NCI-H2029 treated with DMSO at 0.1 percent for 48 hours (cell line): ENCODE measurements around the gene PPP1R15B.
"Not testable (repeated sequence)": the region's sequence is repeated elsewhere in the genome, so short reads cannot be mapped to it uniquely, and the experiment has no call there.

Experiments used
- DNase-seq: peaks from one replicate; lab custom pipeline; 2025; lab: John Stamatoyannopoulos, UW

PPP1R15B gene

GRCh38 chr1:204443871-204444581, 32.4 kb upstream of the PPP1R15B start:
- DNase-seq: no peak

- DNase-seq: no peak
Observed at GRCh38 chr1:204443260-204443619, 31.6 kb upstream of the PPP1R15B start.

GRCh38 chr1:204442376-204443259, 31.0 kb upstream of the PPP1R15B start:
- no peak for DNase-seq

- DNase-seq: no peak
Observed at GRCh38 chr1:204441558-204441957, 29.9 kb upstream of the PPP1R15B start.

- no peak for DNase-seq
Observed at GRCh38 chr1:204439621-204440375, 28.2 kb upstream of the PPP1R15B start.

DNA sequence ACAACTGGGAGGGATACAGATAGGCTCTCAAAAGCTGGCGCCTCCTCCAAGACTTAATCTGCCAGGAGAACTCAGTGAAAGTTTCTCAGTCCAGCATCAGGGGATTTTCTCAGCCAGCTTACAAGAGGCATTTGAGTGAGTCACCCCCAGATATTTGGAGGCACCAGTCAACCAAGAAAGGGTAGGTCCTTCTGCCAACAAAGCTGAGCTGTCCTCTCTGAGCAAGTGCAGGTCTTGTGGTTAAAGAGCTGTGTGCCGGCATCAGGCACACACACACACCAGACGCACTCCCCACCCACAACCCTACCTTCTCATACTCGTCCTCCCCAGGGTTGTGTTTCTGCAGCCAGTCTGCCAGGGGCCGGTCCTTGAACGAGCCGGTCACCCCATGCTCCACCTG, 27.0 kb upstream of the PPP1R15B start:
- DNase-seq: no peak

GRCh38 chr1:204437796-204438570, 26.4 kb upstream of the PPP1R15B start:
- DNase-seq: no peak

DNA sequence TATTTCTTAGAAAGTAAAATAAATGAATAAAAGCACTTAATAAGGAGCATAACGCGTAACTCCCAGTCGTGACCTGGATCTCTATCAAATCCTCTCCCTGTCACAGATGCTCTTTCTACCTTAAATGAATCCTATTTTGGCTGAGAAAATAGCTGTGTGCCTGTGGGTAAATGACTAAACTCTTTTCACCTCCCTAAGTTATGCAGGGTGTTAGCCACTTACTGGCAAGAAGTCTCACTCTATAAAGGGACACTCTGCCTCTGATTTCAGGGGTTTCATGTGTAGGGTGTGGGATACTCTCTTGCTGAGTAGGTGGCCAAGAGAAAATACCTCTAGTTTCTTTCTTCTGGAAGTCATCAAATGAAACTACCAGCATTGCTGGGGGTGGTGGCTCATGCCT, 24.3 kb upstream of the PPP1R15B start:
- DNase-seq: no peak

- no peak for DNase-seq
Observed at GRCh38 chr1:204435381-204435831, 23.8 kb upstream of the PPP1R15B start.

DNA sequence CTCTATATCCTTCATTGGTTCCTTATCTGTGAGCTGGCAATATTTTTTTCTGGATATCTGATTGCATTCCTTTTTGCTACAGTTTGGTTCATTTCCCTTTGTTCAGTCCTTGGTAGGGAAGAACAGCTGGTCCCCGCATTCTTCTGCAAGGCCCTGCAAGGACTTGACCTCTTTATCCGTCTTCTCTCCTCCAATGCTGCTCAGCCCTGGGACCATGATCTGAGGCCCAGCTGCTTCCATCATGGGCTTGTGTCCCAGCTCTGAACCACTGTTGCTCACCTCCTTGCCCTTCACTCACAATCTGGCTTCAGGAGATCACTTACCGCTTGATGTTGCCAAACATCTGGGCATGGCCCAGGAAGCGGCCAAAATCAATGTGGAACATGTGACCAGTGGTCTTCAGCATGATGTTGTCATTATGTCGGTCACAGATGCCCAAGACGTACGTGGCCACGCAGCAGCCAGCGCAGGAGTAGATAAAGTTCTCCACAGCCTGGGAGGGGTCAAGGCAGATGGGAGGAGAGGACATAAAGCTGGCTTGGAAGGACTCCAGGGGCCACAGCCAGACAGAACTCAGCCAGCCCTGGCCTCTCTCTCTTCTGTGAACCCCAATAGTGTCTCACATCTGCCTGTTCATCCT, 22.6 kb upstream of the PPP1R15B start:
- no peak for DNase-seq

GRCh38 chr1:204432708-204433107, 21.1 kb upstream of the PPP1R15B start:
- DNase-seq: no peak

GRCh38 chr1:204431310-204432184, 19.9 kb upstream of the PPP1R15B start:
- DNase-seq: no peak

DNA sequence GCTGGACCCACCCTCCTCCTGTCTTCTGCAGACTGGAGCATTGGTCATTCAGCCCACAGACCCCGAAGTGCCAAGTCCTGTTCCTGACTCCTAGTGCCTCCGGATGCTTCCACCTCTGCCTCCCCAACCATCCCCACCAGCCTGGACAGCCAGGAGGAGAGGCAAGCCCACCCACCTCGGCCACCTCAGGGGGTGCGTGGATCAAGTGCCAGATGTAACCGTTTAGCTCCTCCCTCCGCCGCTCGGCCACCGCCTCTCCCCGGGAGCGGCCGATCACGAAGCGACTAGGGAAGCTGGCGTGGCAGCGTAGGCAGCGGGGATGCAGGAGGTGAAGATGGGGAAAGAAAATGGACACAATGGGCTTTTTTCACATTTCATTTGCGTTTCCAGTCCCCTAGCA, 18.1 kb upstream of the PPP1R15B start:
- no peak for DNase-seq

DNA sequence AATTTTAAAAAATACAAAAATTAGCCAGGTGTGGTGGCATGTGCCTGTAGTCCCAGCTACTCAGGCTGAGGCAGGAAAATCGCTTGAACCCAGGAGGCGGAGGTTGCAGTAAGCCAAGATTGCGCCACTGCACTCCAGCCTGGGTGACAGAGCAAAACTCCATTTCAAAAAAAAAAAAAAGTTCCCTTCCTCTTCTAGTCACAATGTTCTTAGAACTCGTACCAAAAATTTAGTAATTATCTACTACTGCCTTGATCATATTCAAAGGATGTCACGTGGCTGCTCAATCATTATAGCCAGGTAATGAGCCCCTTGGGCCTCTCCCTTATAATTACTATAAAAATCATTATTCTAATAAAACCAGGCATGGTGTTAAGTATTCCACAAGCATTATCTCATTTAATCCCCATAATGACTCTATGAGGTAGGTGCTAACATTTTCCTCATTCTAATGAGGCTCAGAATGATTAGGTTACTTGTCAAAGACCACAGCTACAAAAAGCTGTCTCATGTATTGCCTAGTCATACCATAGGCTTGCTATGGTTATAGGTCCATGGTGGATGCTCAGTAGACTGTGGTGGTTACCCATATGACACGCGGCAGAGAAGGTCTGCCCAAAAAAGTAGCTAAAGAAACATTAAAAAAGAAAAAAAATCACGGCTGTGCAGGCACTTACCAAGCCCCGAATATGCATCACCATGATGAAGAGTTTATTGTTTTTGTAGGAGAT, 15.5 kb upstream of the PPP1R15B start:
- no peak for DNase-seq

DNA sequence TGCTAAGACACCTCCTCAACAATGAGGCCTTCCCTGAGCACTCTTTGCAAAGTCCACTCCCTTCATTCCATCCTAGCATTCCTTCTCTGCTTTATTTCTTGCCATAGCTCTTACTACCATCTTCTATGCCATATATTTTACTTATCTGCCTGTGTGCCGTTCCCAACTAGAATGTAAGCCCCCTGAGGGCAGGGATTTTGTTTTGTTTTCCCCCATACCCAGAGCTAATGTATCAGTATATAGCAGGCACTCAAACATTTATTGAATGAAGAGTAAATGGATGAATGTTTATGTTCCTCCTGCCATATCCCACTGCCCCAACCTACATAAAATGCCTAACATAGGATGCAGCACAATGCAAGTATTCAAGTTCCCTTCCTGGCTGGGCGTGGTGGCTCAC, 14.9 kb upstream of the PPP1R15B start:
- no peak for DNase-seq

DNA sequence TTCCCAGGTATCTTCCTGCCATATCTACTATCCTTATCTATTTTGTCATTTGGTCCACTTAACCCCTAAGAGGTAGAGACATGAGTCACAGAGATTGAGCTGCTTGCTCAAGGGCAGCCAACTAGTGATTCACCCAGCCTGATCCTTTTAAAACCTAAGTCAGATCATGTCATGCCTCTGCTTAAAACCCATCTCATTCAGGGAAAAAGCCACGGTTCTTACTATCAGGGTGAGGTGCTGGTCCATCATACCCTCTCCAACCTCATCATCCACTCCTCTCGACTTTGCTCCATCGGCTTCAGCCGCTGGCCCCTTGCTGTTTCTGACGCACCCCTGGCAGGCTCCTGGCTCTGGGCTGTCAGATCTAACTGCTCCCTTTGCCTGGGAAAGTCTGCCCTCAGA, 14.4 kb upstream of the PPP1R15B start:
- no peak for DNase-seq

DNA sequence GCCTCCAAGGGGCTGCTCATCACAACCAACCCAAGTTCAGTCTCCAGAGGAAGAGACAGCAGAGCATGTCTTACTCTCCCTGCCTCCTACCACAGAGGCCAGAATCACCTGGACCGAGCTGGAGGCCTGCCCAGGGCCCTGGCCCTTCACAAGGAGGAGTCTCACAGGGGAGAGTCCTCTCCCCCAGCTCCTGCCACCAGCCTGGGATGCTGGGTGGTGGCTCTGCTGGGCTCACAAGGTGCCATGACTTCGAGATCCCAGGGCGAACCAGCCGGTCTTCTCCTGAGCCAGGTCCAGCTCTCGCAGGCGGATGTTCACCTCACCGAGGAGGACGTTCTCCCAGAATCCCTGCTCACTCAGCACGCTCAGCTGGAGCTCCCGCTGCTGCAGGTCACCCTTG, 13.0 kb upstream of the PPP1R15B start:
- no peak for DNase-seq

DNA sequence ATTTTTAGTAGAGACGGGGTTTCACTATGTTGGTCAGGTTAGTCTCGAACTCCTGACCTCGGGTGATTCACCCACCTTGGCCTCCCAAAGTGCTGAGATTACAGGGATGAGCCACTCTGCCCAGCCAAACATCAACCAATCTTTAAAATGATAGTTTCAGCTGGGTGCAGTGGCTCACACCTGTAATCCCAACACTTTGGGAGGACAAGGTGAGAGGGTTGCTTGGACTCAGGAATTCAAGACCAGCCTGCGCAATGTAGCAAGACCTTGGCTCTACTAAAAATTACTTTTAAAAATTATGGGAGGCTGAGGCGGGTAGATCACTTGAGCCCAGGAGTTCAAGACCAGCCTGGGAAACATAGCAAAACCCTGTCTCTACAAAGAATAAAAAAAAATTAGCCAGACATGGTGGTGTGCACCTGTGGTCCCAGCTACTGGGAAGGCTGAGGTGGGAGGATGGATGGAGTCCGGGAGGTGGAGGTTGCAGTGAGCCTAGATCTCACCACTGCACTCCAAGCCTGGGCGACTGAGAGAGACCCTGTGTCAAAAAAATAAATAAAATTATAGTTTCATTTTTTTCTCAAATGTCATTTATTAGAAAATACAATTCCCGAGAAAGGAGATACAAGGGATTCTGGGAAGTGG, 10.6 kb upstream of the PPP1R15B start:
- not testable (repeated sequence) for DNase-seq

DNA sequence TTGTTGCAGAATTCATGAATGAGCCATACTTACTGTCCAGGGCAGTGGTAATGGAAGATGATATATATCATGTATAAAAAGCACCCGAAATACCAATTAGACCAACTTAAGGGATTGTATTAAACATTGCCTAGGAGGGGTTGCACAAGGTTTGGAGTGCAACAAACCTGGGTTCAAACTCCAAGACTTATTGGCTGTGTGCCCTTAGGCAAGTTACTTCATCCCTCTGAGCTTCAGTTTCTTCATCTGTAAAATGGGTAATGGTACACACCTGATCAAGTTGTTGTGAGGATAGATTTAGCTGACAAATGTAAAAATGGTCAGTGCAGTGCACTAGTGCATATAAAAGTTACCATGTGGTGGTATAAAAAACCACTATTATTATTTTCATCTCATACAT, 9.8 kb upstream of the PPP1R15B start:
- no peak for DNase-seq
